HEK293 (cell line): ENCODE data around the gene SRP19.

Experiments
- CTCF ChIA-PET: fragments of 350-600 bp; formaldehyde crosslinking; extraction: SDS; loops from one replicate; lab custom pipeline; 2021; ENCODE audit warnings: antibody characterized with exemption; lab: Yijun Ruan, JAX
- POLR2A ChIA-PET: fragments of 300-600 bp; formaldehyde crosslinking; extraction: SDS; loops from one replicate; lab custom pipeline; 2020; ENCODE audit warnings: antibody characterized with exemption, inconsistent platforms; lab: Yijun Ruan, JAX
- H3K27ac ChIP-seq: fragments of 200-500 bp; sonication (Bioruptor generic); 2 replicates; pipeline ENCODE4 v1.5.1; 2014; ENCODE audit warnings: low read depth, low read length, control low read depth, inconsistent platforms; ENCODE audit errors: extremely low read depth
- H3K36me3 ChIP-seq, 2 experiments: fragments of 200-500 bp in 1 of 2; sonication (Bioruptor generic) in 1 of 2; 1 replicate in 1 of 2; 2 replicates in 1 of 2; pipeline ENCODE4 v1.5.1; 2014 to 2017; ENCODE audit warnings: inconsistent platforms in 2 of 2, low read length in 2 of 2; ENCODE audit not compliant: control insufficient read depth in 2 of 2, insufficient read depth in 1 of 2
- H3K4me1 ChIP-seq: fragments of 200-500 bp; sonication (Bioruptor generic); 2 replicates; pipeline ENCODE4 v1.5.1; 2014; ENCODE audit warnings: mild to moderate bottlenecking, low read length, inconsistent platforms; ENCODE audit not compliant: control insufficient read depth, insufficient read depth
- H3K4me3 ChIP-seq: 2 replicates; pipeline ENCODE4 v1.5.1; 2011; ENCODE audit warnings: low read depth, mild to moderate bottlenecking, control low read depth, low read length, moderate library complexity
- H3K9me3 ChIP-seq: fragments of 200-500 bp; sonication (Bioruptor generic); 2 replicates; pipeline ENCODE4 v1.5.1; 2014; ENCODE audit warnings: low read depth, low read length, inconsistent platforms; ENCODE audit not compliant: control insufficient read depth, insufficient read depth
- ATF2 ChIP-seq: fragments of 450-650 bp; formaldehyde crosslinking; IDR thresholded peaks from 2 replicates; pipeline ENCODE4 v1.5.1; 2016; ENCODE audit warnings: missing biosample characterization, missing genetic modification characterization, low read depth
- BCL6B ChIP-seq: fragments of 450-650 bp; formaldehyde crosslinking; IDR thresholded peaks from 2 replicates; pipeline ENCODE4 v1.5.1; 2017; ENCODE audit warnings: missing biosample characterization, missing genetic modification characterization
- KLF17 ChIP-seq: fragments of 450-650 bp; formaldehyde crosslinking; IDR thresholded peaks from 2 replicates; pipeline ENCODE4 v1.5.1; 2016; ENCODE audit warnings: missing biosample characterization, missing genetic modification characterization
- MEIS1 ChIP-seq: sonication (generic); formaldehyde crosslinking; IDR thresholded peaks from 2 replicates; pipeline ENCODE4 v1.8.1; 2022; ENCODE audit warnings: missing genetic modification reagents, mild to moderate bottlenecking, borderline replicate concordance
- PBX3 ChIP-seq: sonication (generic); formaldehyde crosslinking; IDR thresholded peaks from 2 replicates; pipeline ENCODE4 v1.8.1; 2022; ENCODE audit warnings: mild to moderate bottlenecking, moderate library complexity, missing genetic modification reagents
- PRDM2 ChIP-seq: fragments of 450-650 bp; formaldehyde crosslinking; IDR thresholded peaks from 2 replicates; pipeline ENCODE4 v1.5.1; 2016; ENCODE audit warnings: missing biosample characterization, missing genetic modification characterization, borderline replicate concordance
- TCF7L2 ChIP-seq: IDR thresholded peaks from 2 replicates; pipeline ENCODE4 v1.6.1; 2011; ENCODE audit warnings: low read depth, mild to moderate bottlenecking, inconsistent platforms, low read length, moderate library complexity, borderline replicate concordance
- WT1 ChIP-seq: fragments of 450-650 bp; formaldehyde crosslinking; IDR thresholded peaks from 2 replicates; pipeline ENCODE4 v1.5.1; 2016; ENCODE audit warnings: missing biosample characterization, missing genetic modification characterization
- ZBTB26 ChIP-seq: fragments of 450-650 bp; formaldehyde crosslinking; optimal IDR thresholded peaks from 2 replicates; pipeline ENCODE3; 2016; ENCODE audit warnings: missing biosample characterization, mild to moderate bottlenecking, missing genetic modification characterization
- ZNF132 ChIP-seq: fragments of 450-650 bp; formaldehyde crosslinking; IDR thresholded peaks from 2 replicates; pipeline ENCODE4 v1.5.1; 2017; ENCODE audit warnings: missing biosample characterization, missing genetic modification characterization, borderline replicate concordance
- ZNF138 ChIP-seq: fragments of 450-650 bp; formaldehyde crosslinking; IDR thresholded peaks from 2 replicates; pipeline ENCODE4 v1.5.1; 2016; ENCODE audit warnings: missing biosample characterization, missing genetic modification characterization, borderline replicate concordance
- ZNF302 ChIP-seq: fragments of 450-650 bp; formaldehyde crosslinking; IDR thresholded peaks from 2 replicates; pipeline ENCODE4 v1.5.1; 2016; ENCODE audit warnings: missing biosample characterization, missing genetic modification characterization, low read depth
- ZNF335 ChIP-seq: fragments of 450-650 bp; formaldehyde crosslinking; conservative IDR thresholded peaks from 2 replicates; pipeline ENCODE4 v1.5.1; 2016; ENCODE audit warnings: missing biosample characterization, missing genetic modification characterization
- ZNF354C ChIP-seq: fragments of 450-650 bp; formaldehyde crosslinking; IDR thresholded peaks from 2 replicates; pipeline ENCODE4 v1.5.1; 2016; ENCODE audit warnings: missing biosample characterization, missing genetic modification characterization, low read depth, borderline replicate concordance
- ZNF48 ChIP-seq: fragments of 450-650 bp; formaldehyde crosslinking; IDR thresholded peaks from 2 replicates; pipeline ENCODE4 v1.5.1; 2016; ENCODE audit warnings: missing biosample characterization, missing genetic modification characterization
- ZNF488 ChIP-seq: fragments of 450-650 bp; formaldehyde crosslinking; IDR thresholded peaks from 2 replicates; pipeline ENCODE4 v1.5.1; 2016; ENCODE audit warnings: missing biosample characterization, missing genetic modification characterization
- ZNF521 ChIP-seq: fragments of 450-650 bp; formaldehyde crosslinking; IDR thresholded peaks from 2 replicates; pipeline ENCODE4 v1.5.1; 2017; ENCODE audit warnings: missing biosample characterization, mild to moderate bottlenecking, missing genetic modification characterization
- ZNF549 ChIP-seq: fragments of 450-650 bp; IDR thresholded peaks from 2 replicates; pipeline ENCODE4 v1.5.1; 2018; ENCODE audit warnings: missing biosample characterization, missing genetic modification characterization, mild to moderate bottlenecking, inconsistent platforms, moderate library complexity
- ZNF623 ChIP-seq: fragments of 450-650 bp; formaldehyde crosslinking; IDR thresholded peaks from 2 replicates; pipeline ENCODE4 v1.5.1; 2016; ENCODE audit warnings: missing biosample characterization, missing genetic modification characterization
- ZNF626 ChIP-seq: fragments of 450-650 bp; sonication (Bioruptor Pico); formaldehyde crosslinking; IDR thresholded peaks from 2 replicates; pipeline ENCODE4 v1.5.1; 2018; ENCODE audit warnings: missing biosample characterization, missing genetic modification characterization, inconsistent platforms
- ZNF664 ChIP-seq: fragments of 450-650 bp; formaldehyde crosslinking; IDR thresholded peaks from 2 replicates; pipeline ENCODE4 v1.5.1; 2016; ENCODE audit warnings: missing biosample characterization, missing genetic modification characterization
- ZNF792 ChIP-seq: fragments of 450-650 bp; formaldehyde crosslinking; IDR thresholded peaks from 2 replicates; pipeline ENCODE4 v1.5.1; 2016; ENCODE audit warnings: missing biosample characterization, missing genetic modification characterization

SRP19 gene

GRCh38 chr5:112876362-112876761, 15.3 kb downstream of the SRP19 start:
- Histone ChIP-seq H3K36me3 (peaks cover 40 to 63% of the 10 kb centered on the region in 2 experiments), H3K4me1 (peaks cover 4% of the 10 kb centered on the region), H3K4me3 (no peak overlapping the region), H3K9me3 (no peaks in the 10 kb centered on the region), H3K27ac (no peak overlapping the region)
- TF ChIP-seq ATF2 (tag by site-specific recombination) = no peak
- TF ChIP-seq MEIS1 (CRISPR knock-in tag) = no peak
- no peak for TF ChIP-seq WT1 (tag by site-specific recombination)
- no peak for TF ChIP-seq ZNF302 (tag by site-specific recombination)
- TF ChIP-seq ZNF664 (tag by site-specific recombination) = no peak
- no peak for TF ChIP-seq ZNF623
- no peak for TF ChIP-seq ZBTB26 (tag by site-specific recombination)
- TF ChIP-seq ZNF792 (tag by site-specific recombination) = no peak
- POLR2A ChIA-PET = no interaction called here
- CTCF ChIA-PET = no interaction called here

- Histone ChIP-seq H3K36me3 (peaks cover 34 to 73% of the 10 kb centered on the region in 2 experiments), H3K27ac (no peak overlapping the region), H3K4me1 (peaks cover 4% of the 10 kb centered on the region), H3K9me3 (no peaks in the 10 kb centered on the region), H3K4me3 (no peak overlapping the region)
- CTCF ChIA-PET = no interaction called here
- POLR2A ChIA-PET = interaction anchor here (0.6 to 1.3 kb wide), 6 partner anchors 9 to 44 kb away, joined by 3 to 4 read pairs (median 3); partner anchors contain the start of genes REEP5 and SRP19
- TF ChIP-seq ZNF132 (tag by site-specific recombination) (no peak), ZNF549 (tag by site-specific recombination) (no peak), TCF7L2 (no peak), ZNF488 (tag by site-specific recombination) (no peak), ZNF521 (no peak), ZNF48 (no peak), PBX3 (no peak), PRDM2 (no peak), BCL6B (tag by site-specific recombination) (no peak), ZNF626 (tag by site-specific recombination) (no peak), ZNF354C (tag by site-specific recombination) (no peak), ZNF138 (tag by site-specific recombination) (no peak), KLF17 (no peak), ZNF335 (tag by site-specific recombination) (no peak)
Observed at GRCh38 chr5:112878101-112878500, 17.0 kb downstream of the SRP19 start.
